NCI-H2107 treated with DMSO at 0.1 percent for 48 hours (cell line): ENCODE data around the gene POU4F1.
"Not testable (repeated sequence)": the region's sequence is repeated elsewhere in the genome, so short reads cannot be mapped to it uniquely, and the experiment has no call there.

Experiments used
- DNase-seq: peaks from one replicate; lab custom pipeline; 2025; ENCODE audit not compliant: unreplicated experiment; lab: John Stamatoyannopoulos, UW

POU4F1 gene, protein sequence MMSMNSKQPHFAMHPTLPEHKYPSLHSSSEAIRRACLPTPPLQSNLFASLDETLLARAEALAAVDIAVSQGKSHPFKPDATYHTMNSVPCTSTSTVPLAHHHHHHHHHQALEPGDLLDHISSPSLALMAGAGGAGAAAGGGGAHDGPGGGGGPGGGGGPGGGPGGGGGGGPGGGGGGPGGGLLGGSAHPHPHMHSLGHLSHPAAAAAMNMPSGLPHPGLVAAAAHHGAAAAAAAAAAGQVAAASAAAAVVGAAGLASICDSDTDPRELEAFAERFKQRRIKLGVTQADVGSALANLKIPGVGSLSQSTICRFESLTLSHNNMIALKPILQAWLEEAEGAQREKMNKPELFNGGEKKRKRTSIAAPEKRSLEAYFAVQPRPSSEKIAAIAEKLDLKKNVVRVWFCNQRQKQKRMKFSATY

GRCh38 chr13:78603240-78603957 lies at the start of gene POU4F1:
TSS of gene POU4F1 (minus strand) at chr13:78603552. CDS start at chr13:78603326, 226 bp downstream.
- peak; percentile 26 for DNase-seq

DNA sequence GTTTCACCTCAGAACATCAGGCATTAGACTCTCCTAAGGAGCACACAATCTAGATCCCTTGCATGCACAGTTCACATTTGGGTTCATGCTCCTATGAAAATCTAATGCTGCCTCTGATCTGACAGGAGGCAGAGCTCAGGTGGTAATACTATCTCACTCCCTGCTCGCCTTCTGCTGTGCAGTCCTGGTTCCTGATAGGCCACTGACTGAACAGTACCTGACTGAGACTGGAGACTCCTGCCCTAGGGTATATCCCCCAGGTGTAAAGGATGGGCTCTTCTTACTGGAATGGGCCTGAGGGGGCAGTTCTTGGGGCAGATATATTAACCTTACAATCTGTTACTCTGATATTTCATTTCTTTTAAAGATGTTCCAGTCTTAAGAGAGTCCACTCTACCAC lies 49.3 kb upstream of the POU4F1 start:
- no peak for DNase-seq

- DNase-seq: no peak
Measured at GRCh38 chr13:78650717-78651083, 47.3 kb upstream of the POU4F1 start.

DNA sequence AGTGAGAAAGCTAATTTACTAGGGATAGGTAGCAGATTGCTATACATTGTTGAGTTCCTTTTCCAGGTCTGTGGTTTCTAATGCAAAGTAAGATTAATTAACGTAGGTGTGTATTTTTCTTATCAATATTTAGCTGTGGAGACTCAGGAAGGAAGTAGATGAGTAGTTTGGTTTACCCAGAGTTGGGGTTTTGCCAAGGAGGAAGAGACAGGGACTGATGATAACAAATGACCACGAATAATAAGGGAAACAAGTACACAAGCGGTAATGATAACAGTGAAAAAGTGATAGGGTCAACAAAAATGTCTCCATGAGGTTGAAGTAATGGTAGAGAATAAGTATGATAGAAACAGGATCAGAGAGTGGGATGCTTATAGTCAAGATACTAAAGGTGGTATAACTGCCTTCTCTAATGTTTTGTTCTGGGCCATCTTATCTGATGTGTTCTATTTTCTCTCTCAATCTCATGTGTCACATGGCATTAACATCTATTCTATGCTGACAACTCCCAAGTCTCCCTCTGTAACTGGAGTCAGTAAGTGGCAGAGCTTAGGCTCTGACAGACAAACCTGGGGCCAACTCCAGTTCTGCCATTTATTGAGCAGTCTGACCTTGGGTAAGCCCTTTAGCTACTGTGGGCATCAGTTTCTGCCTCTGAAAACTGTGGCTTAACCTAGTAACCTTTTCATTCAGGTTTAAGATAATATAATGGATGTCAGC lies 46.8 kb upstream of the POU4F1 start:
- no peak for DNase-seq

- DNase-seq: not testable (repeated sequence)
Measured at GRCh38 chr13:78647109-78647678, 43.8 kb upstream of the POU4F1 start.

DNA sequence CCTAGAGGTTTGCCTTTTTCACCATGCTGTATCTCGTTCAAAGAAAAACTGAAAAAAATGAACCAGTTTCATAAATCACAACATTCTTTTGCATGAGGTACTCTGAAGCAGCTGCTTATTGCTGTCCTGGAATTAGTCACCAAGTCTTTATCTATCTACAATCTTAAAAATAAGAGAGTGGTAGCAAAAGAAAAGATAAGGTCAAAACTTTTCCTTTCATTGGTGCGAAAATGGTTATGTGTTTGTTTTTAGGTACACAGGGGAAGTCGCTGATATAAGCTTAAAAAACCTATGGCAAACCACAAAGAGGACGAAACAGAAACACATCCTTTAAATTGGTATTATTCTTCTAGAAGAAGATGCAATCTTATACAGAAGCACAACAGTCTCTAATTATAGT lies 34.9 kb upstream of the POU4F1 start:
- no peak for DNase-seq

DNA sequence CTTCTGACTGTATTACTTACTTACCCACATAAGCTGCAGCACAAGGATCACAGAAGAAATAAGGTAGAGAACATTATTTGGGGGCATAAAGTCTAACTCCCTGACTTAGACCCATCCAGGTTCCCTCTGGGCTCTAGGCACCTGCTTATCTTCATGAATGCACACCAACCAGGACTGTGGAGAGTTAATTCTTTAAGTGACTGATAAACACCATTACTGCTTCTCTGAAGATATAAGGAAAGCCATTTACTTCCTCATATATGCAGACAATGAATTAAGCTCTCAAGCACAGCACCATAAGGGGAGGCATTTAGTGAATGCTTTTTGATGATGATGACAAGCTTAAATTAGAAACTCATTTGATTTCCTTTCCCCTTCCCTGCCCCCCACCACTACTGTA lies 33.1 kb upstream of the POU4F1 start:
- DNase-seq: no peak

GRCh38 chr13:78632996-78633395 lies 29.6 kb upstream of the POU4F1 start:
- no peak for DNase-seq

GRCh38 chr13:78631077-78631476 lies 27.7 kb upstream of the POU4F1 start:
- no peak for DNase-seq

DNA sequence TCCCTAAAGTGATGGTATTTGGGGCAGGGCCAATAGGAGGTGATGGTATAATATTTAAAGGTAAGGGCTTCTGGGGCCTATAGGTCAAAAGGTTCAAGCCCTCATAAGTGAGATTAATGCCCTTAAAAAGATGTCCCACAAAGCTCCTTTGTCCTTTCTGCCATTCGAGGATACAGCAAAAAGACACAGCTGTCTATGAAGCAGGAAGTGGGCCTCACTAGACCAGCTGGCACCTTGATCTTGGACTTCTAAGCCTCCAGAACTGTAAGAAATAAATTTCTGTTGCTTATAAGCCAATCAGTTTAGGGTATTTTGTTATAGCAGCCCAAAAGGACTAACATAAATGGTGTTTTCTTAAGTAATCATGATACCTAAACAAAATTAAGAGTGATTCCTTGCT lies 27.2 kb upstream of the POU4F1 start:
- no peak for DNase-seq

DNA sequence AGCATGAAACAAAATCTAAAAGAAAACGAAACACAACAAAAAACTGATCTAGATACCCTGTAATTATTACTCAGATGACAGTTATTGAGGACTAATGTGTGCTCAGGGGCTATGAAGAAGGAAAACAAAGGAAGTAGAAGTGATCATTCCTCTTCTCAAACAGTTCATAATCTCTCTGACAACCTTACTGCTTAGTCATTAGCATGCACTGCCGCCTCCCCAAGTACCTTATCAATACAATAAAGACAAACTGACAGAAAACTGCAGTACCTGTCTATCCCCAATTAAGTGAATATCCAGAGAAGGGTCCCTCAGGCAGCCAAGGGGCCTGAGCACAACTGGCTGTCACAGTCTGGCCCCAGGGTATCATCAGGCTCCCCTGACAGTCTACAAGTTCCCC lies 22.0 kb upstream of the POU4F1 start:
- no peak for DNase-seq

- DNase-seq: no peak
Measured at GRCh38 chr13:78623132-78623531, 19.8 kb upstream of the POU4F1 start.

DNA sequence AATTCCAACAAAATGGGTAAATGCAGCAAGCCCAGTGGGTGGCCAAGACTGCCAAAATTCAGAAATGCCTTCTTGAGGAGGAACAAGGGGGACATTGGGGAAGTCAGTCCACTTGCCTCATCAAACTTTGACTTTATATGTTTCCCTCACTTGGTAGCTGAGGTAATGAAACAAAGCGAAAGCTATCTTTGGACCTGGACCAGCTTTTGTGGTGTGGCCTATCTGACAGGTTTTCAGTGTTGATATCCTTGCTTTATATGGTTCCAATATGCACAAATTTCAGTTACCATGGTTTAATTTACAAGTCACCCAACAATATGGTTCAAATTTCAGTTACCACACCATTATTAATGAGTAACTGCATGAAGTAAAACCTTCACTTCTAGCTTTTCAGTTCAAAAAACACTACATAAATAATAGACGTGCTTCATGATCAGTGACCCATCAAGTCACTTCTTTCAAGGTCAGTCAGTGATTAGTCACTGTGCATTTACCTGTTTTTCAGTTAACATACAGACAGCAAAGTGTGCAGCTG lies 17.7 kb upstream of the POU4F1 start:
- no peak for DNase-seq

DNA sequence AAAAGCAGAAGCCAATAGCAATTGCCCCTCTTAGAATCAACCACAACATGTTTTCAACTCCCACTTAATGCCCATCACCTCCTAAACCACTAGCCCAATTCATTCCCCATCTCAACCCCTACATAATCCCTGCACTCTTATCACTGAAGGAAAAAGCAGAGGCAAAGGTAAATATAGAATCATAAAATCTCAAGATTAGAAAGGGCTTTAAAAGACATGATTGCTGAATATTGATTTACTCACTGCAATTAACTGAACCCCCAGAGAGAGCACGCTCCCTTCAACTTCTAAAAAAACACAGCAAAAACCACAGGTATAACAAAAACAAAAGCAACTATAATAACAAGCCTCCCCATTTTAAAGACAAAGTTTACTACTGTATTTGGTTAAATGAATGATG lies 15.1 kb upstream of the POU4F1 start:
- peak; percentile 39 for DNase-seq

DNA sequence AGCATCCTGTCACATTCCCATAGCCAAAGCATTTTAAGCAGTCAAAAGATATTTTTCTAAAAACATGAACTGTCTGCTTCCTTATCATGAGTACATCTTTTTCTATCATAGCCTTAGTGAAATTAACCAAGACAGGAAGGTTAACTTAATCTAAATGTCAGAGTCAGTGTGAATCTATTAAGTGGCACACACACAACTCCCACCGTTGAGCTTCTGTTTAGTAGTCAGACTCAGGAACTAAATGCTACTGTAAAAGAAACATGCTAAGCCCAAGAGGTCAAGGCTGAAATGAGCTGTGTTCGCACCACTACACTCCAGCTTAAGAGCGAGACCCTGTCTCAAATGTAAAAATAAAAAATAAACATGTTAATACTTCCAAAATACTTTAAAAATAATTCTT lies 7.7 kb upstream of the POU4F1 start:
- no peak for DNase-seq

DNA sequence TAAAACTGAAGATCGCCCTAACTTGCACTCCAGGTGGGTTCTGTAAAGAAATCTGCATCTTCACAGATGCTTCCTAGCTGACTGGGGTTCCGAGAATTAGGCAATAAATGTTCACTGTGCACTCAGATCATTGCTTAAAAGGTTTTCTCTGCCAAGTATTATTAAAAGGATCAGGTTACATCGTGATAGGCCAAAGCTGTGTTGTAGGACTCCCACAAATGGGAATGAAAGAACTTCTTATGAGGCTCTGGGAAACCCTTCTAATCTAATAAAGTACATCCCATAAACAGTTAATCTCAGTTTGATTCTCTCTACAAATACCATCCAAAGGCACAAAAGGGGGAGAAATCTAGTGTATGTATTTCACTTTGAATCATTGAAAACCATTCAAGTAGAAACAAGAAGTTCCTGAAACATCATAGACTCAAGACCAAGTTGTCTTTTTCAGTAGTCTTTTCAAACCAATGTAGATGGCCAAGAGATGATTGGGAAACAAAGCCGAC lies 7.1 kb upstream of the POU4F1 start:
- DNase-seq: peak; percentile 24

GRCh38 chr13:78609464-78610205 lies 6.3 kb upstream of the POU4F1 start:
- no peak for DNase-seq

DNA sequence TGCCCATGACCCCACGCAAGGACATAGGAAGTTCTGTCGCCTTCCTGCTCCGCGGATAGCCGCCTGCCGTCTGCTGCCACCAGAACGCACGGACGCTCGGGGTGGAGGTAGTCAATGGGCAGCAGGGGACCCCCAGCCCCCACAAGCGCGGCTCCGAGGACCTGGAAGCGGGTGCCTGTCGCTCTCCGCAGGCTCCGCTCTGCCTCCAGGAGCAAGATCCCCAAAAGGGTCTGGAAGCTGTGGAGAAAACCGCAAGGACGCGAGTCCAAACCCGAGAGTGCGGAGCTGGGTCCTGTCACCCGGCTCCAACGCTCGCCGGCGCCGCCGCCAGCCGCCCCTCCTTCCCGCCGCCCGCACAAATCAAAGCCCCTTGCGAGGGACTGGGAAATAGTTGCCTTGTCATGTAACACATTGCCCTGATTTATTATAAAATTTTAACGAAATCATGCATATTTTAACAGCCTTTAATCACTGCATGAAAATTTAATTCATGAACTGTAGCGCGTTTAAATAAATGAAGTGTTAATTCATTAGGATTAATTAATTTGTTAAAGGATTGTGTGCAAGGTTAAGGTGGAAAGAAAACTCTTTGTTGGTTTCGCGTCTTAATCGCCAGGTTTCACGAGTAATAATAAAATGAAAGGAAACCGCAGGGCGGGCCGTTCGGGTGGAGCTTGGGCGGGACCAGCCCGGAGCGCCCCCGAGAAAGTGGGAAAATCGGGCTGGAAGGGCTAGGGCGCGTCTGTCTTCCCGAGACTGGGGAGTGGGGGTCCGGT lies 5.5 kb upstream of the POU4F1 start:
- DNase-seq: no peak

DNA sequence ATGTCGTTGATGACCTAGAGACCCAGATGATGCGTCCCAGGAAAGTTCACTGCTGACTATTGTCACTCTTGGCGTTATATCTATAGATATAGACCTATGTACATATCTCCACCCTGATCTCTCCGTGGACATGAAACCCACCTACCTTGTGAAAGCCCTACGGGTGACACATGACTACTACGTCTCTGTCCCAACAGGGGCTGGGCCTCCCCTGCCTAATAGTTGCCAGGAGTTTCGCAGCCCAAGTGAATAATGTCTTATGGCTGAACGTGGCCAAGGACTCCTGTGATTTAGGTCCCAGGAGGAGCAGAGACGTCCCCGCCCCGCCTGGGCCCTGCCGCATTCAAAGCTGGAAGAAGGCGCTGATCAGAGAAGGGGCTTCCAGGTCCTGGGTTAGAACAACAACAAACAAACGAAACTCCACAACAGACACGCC lies 4.9 kb upstream of the POU4F1 start:
- no peak for DNase-seq
